ENCODE measurements around the gene WNT8B. TPM values are rescaled to one million over a fixed set of nuclear protein-coding genes. Genes with fewer than 3 reads are reported as not detected.
A peak's percentile ranks its signal among the peaks of the same experiment; 100 is the strongest.

WNT8B gene
- 0.22 TPM in 1 of 2 replicates, not detected in the other for total RNA-seq (2013; cell fraction: nucleolus; rRNA removed)
- total RNA-seq (2014; rRNA removed) (not detected in 2 replicates), total RNA-seq (2014; rRNA removed; fragmentation: Illumina TruSeq; extraction: Trizol) (not detected in 2 replicates), total RNA-seq (2021) (not detected in 2 replicates), polyA plus RNA-seq (2011; rRNA removed) (not detected in 2 replicates), polyA plus RNA-seq (2014; fragmentation: Illumina TruSeq; extraction: Trizol) (not detected in 2 replicates), polyA plus RNA-seq (2014; fragmentation: Nextera tagmentation; extraction: Ambion mirVana) (not detected), polyA plus RNA-seq (2014; rRNA removed) (not detected in 2 replicates), polyA plus RNA-seq (2016; fragmentation: Nextera tagmentation; extraction: Ambion mirVana) (not detected), polyA minus RNA-seq (2011; rRNA and poly(A)+ RNA removed) (not detected in 2 replicates), Bru-seq, nascent RNA (percentile 4 among the genes with signal in this experiment), BruChase-seq, experiment 1, labeled RNA remaining after a 6-hour chase (not detected), BruChase-seq, experiment 2, labeled RNA remaining after a 2-hour chase (not detected)
- polyA plus RNA-seq (2011; ENCODE audit: low read depth): not detected
- not detected in 2 replicates for polyA plus RNA-seq (2011; cell fraction: cytosol; rRNA removed)
- polyA plus RNA-seq (2011; cell fraction: nucleus; rRNA removed): not detected in 2 replicates
- 0.07 and 0.09 TPM in 2 replicates for polyA plus RNA-seq (2012)
- polyA minus RNA-seq (2011; cell fraction: cytosol; rRNA and poly(A)+ RNA removed): not detected in 2 replicates
- polyA minus RNA-seq (2011; cell fraction: nucleus; rRNA and poly(A)+ RNA removed): not detected in 2 replicates
- long read RNA-seq, experiment 1: 0 reads
- long read RNA-seq, experiment 2, partial matches to known transcripts: 0 of 1 reads
- long read RNA-seq, experiment 2, other reads (novel, unspliced or antisense): 1 of 1 reads

GRCh38 chr10:100462709-100463108 lies at the start of gene WNT8B:
WNT8B (plus strand) TSS chr10:100463009; CDS start chr10:100463169, 160 bp downstream.
- ChIA-PET RAD21 (ENCODE audit: unreplicated experiment) (no interaction called here), CTCF (no interaction called here), POLR2A (no interaction called here), SMC1A (ENCODE audit: uncharacterized antibody, unreplicated experiment) (no interaction called here)
- ATAC-seq (no peak), FAIRE-seq (no peak), DNase-seq (ENCODE audit: low read depth, low spot score) (no peak)
- in situ Hi-C loops (cut with MboI) (no loop called here), intact Hi-C loops (cut with micrococcal nuclease; ENCODE audit: unreplicated experiment) (no loop called here)
- no TSS peak for BruUV-seq (replicated peaks)
- Histone ChIP-seq H3K4me2 (ENCODE audit: control insufficient read depth, insufficient read depth) (no peak within 1 kb of the TSS), H2AFZ (ENCODE audit: control insufficient read depth, low read depth, low read length) (no peak within 1 kb of the TSS), H3K36me3 (ENCODE audit: control insufficient read depth in 2 of 2, insufficient read depth in 2 of 2, low read length in 1 of 2) (no peaks in the 10 kb centered on the region), H3K4me3 (no peak within 1 kb of the TSS), H3K27ac (ENCODE audit: control insufficient read depth, insufficient read depth) (no peak within 1 kb of the TSS), H3K4me1 (ENCODE audit: control insufficient read depth, insufficient read depth, low read length) (no peaks in the 10 kb centered on the region), H3K27me3 (replicated peaks in 1 of 2; ENCODE audit: control insufficient read depth in 2 of 2, insufficient read depth in 2 of 2, low read length in 1 of 2) (no peaks in the 10 kb centered on the region), H3K79me2 (ENCODE audit: control insufficient read depth, insufficient read depth, low read length) (no peaks in the 10 kb centered on the region), H3K9ac (ENCODE audit: control insufficient read depth, insufficient read depth, low read length) (no peak within 1 kb of the TSS), H3K9me3 (replicated peaks; ENCODE audit: control insufficient read depth, insufficient read depth, low read length) (no peaks in the 10 kb centered on the region), H4K20me1 (ENCODE audit: control insufficient read depth, insufficient read depth) (no peaks in the 10 kb centered on the region)
- WGBS (ENCODE audit: insufficient coverage, insufficient replicate concordance, low lambda C conversion rate, missing lambda C conversion rate): 44% methylated on average over 4 of the region's 4 CpGs
- TF ChIP-seq CHD1 (IDR thresholded peaks at IDR 0.05; ENCODE audit: low read depth, low read length) (no peak), CREM (IDR thresholded peaks at IDR 0.05; ENCODE audit: low read depth) (no peak), RAD21 (IDR thresholded peaks at IDR 0.05; ENCODE audit: insufficient read depth, low read depth, low read length) (no peak), NR2C1 (IDR thresholded peaks at IDR 0.05) (no peak), ZNF274 (IDR thresholded peaks at IDR 0.05; ENCODE audit: insufficient read depth, insufficient read length) (no peak)

GRCh38 chr10:100413173-100413572 lies 49.6 kb upstream of the WNT8B start:
- Histone ChIP-seq H3K9ac (ENCODE audit: control insufficient read depth, insufficient read depth, low read length) (no peak overlapping the region), H3K79me2 (ENCODE audit: control insufficient read depth, insufficient read depth, low read length) (no peaks in the 10 kb centered on the region), H3K36me3 (ENCODE audit: control insufficient read depth in 2 of 2, insufficient read depth in 2 of 2, low read length in 1 of 2) (no peaks in the 10 kb centered on the region), H3K4me3 (no peak overlapping the region), H3K27ac (ENCODE audit: control insufficient read depth, insufficient read depth) (no peak overlapping the region), H3K4me1 (ENCODE audit: control insufficient read depth, insufficient read depth, low read length) (no peaks in the 10 kb centered on the region), H3K27me3 (replicated peaks in 1 of 2; ENCODE audit: control insufficient read depth in 2 of 2, insufficient read depth in 2 of 2, low read length in 1 of 2) (no peaks in the 10 kb centered on the region), H3K9me3 (replicated peaks; ENCODE audit: control insufficient read depth, insufficient read depth, low read length) (no peaks in the 10 kb centered on the region), H3K4me2 (ENCODE audit: control insufficient read depth, insufficient read depth) (no peak overlapping the region), H4K20me1 (ENCODE audit: control insufficient read depth, insufficient read depth) (no peaks in the 10 kb centered on the region), H2AFZ (ENCODE audit: control insufficient read depth, low read depth, low read length) (no peak overlapping the region)
- ChIA-PET SMC1A (ENCODE audit: uncharacterized antibody, unreplicated experiment) (interaction anchor here (0.7 to 1.4 kb wide), 5 partner anchors 16 to 537 kb away, joined by 3 to 4 read pairs (median 3); no protein-coding TSS in a partner anchor), CTCF (interaction anchor here (1.4 to 1.9 kb wide), 2 partner anchors 20 to 106 kb away, joined by 4 read pairs; no protein-coding TSS in a partner anchor), POLR2A (no interaction called here), RAD21 (ENCODE audit: unreplicated experiment) (no interaction called here)
- intact Hi-C loops (cut with micrococcal nuclease; ENCODE audit: unreplicated experiment): no loop called here
- FAIRE-seq (no peak), ATAC-seq (no peak), DNase-seq (ENCODE audit: low read depth, low spot score) (no peak)
- in situ Hi-C loops (cut with MboI): no loop called here
- WGBS (ENCODE audit: insufficient coverage, insufficient replicate concordance, low lambda C conversion rate, missing lambda C conversion rate): 64% methylated on average over 3 of the region's 3 CpGs
- BruUV-seq (replicated peaks): no TSS peak
- TF ChIP-seq KAT2A (conservative IDR thresholded peaks at IDR 0.05; ENCODE audit: control insufficient read depth, low read depth, low read length) (no peak), ASH2L (IDR thresholded peaks at IDR 0.05; ENCODE audit: borderline replicate concordance, low read depth) (no peak), MTA2 (IDR thresholded peaks at IDR 0.05; ENCODE audit: low read depth) (no peak), POU2F2 (IDR thresholded peaks at IDR 0.05; ENCODE audit: borderline replicate concordance, low read depth, low read length) (no peak), CTCF (IDR thresholded peaks at IDR 0.05 in 2 of 3, conservative IDR thresholded peaks at IDR 0.05 in 1 of 3; ENCODE audit: control insufficient read depth in 2 of 3, extremely low read depth in 1 of 3, insufficient read depth in 1 of 3, low read depth in 3 of 3, low read length in 3 of 3) (no peak)

Data from GM12878 (cell line).